Heart right ventricle (tissue), 16 donors: ENCODE results near the gene GART. TPM values are rescaled to one million over a fixed set of nuclear protein-coding genes. Genes with fewer than 3 reads are reported as not detected.

ENCODE experiments used
- ATAC-seq, 8 donors: fragments of 200-7000 bp; cut with Tn5 transposase; one replicate each; pipeline ENCODE4 v1.9.1; 2020; ENCODE audit warnings: mild to moderate bottlenecking in 8 of 8, moderate library complexity in 8 of 8, moderate number of reproducible peaks in 1 of 8
- DNase-seq, 2 donors: peaks; one replicate each; pipeline ENCODE4 v3.0.0-alpha.2; 2020
- H3K27ac ChIP-seq, 10 donors: fragments of 200-600 bp; sonication (generic) in 2 of 10; one replicate each; pipeline versions ENCODE4 v1.5.0 to v1.8.0; 2020 to 2022; ENCODE audit warnings: mild to moderate bottlenecking in 3 of 10
- H3K27me3 ChIP-seq, 7 donors: fragments of 200-600 bp; one replicate each; pipeline ENCODE4 v1.8.0; 2021 to 2022; ENCODE audit warnings: mild to moderate bottlenecking in 2 of 7
- H3K36me3 ChIP-seq, 9 donors: fragments of 200-600 bp; sonication (generic) in 1 of 9; one replicate each; pipeline versions ENCODE4 v1.5.0 to v1.8.0; 2020 to 2022; ENCODE audit warnings: mild to moderate bottlenecking in 2 of 9
- H3K4me1 ChIP-seq, 9 donors: fragments of 200-600 bp; sonication (generic) in 1 of 9; one replicate each; pipeline versions ENCODE4 v1.5.0 to v1.8.0; 2020 to 2022; ENCODE audit warnings: mild to moderate bottlenecking in 4 of 9
- H3K4me3 ChIP-seq, 10 donors: fragments of 200-600 bp; sonication (generic) in 2 of 10; one replicate each; pipeline versions ENCODE4 v1.5.0 to v1.8.0; 2020 to 2022; ENCODE audit warnings: mild to moderate bottlenecking in 7 of 10, moderate library complexity in 2 of 10
- H3K9me3 ChIP-seq, 11 donors: fragments of 200-600 bp in 10 of 11; sonication (generic) in 2 of 11; one replicate each; pipeline versions ENCODE4 v1.5.0 to v1.8.0; 2013 to 2022; ENCODE audit warnings: mild to moderate bottlenecking in 2 of 11, control low read depth in 1 of 11, moderate library complexity in 1 of 11
- WGBS, 2 donors: extraction: QIAGEN DNeasy Blood & Tissue Kit; methylation state at CpG; one replicate each; pipeline ENCODE4 v1.1.7; 2013; ENCODE audit warnings: inconsistent platforms in 1 of 2; 5-methylcytosine and 5-hydroxymethylcytosine counted together
- intact Hi-C, 10 donors: fragments of 100-400 bp; cut with DNase I; formaldehyde crosslinking; loops; one replicate each; pipeline versions ENCODE4 v1.11.1 to v1.14.2; 2022
- long read RNA-seq, 3 donors: library from polyadenylated mRNA; unstranded; transcript quantifications; one replicate each; pipeline ENCODE4 v2.0.0, GENCODE V29; 2020 to 2021
- polyA plus RNA-seq, 2 donors: library from polyadenylated mRNA; stranded (reverse); fragments of 200-250 nt; gene quantifications; one replicate each; pipeline ENCODE4 v1.2.3, GENCODE V29; 2013
- total RNA-seq, 10 donors: library from RNA; stranded (reverse); fragmentation: NEBNext Ultra II Directional in 3 of 10; extraction: Animal tissue kit (Norgen Biotek cat#: 25700) in 3 of 10; gene quantifications; one replicate each; pipeline versions ENCODE4 v1.2.1 to v1.2.4, GENCODE V29; 2021 to 2023
- TF ChIP-seq, protein P1 (sequence below), 9 donors: fragments of 200-600 bp; sonication (generic) in 2 of 9; IDR thresholded peaks; one replicate each; pipeline versions ENCODE4 v1.5.0 to v1.8.0; 2021 to 2022; ENCODE audit warnings: antibody characterized with exemption in 9 of 9, mild to moderate bottlenecking in 5 of 9, moderate library complexity in 1 of 9
- donor health status: Arrhythmogenic right ventricular cardiomyopathy.
- donor health status: ischemic (EF 13 %, LVEDD 7.1; RV severe dilation, severe dysfunction).
- donor health status: healthy with polysubstance abuse.
- donor health status: DM: no; HTN: yes; CAD: no.
- donor health status: DM: no; HTN: no; CAD: no.
- donor health status: ischemic (EF 25% LVEDD 6.9; RV normal size, moderate dysfunction).
- donor health status: ischemic (EF 25% LVEDD 5.7; RV mildly dilated, moderate dysfunction).
- donor health status: healthy.
- donor health status: DM: yes; HTN: yes; CAD: no.
- donor health status: Ischemic cardiomyopathy.
- donor health status: ischemic (EF 35%, LVEDD 5.7; RV mildly dilated, moderate dysfunction).
- donor health status: nonischemic (EF 11% LVEDD 7.7; RV severe dilation, severe dysfunction).
- donor health status: DM: yes; HTN: yes; CAD: no.
- donor health status: PGD.
- donor health status: ischemic (EF 29% LVEDD 5.4; RV normal size, mild dysfunction).
- donor health status: nonischemic (EF 23%, LVEDD 6.1; RV moderate dilation, normal function).

The GART gene
- total RNA-seq (10 to 100 TPM; 30.7 to 52.6 (median 46.3) TPM), polyA plus RNA-seq (10 to 100 TPM; 11.3 to 26.0 TPM)
- long read RNA-seq, donor 1, transcript GART-203 (22 exons, 3,341 nt): major isoform, 29 of 70 reads
- long read RNA-seq, donor 1, transcript GART-201 (11 exons, 2,149 nt): minor isoform, 20 of 70 reads
- long read RNA-seq, donor 1, partial matches to known transcripts: 12 of 70 reads
- long read RNA-seq, donor 1, other reads (novel, unspliced or antisense): 9 of 70 reads
- long read RNA-seq, donor 2, transcript GART-201 (11 exons, 2,149 nt): minor isoform, 30 of 106 reads
- long read RNA-seq, donor 2, transcript GART-203 (22 exons, 3,341 nt): major isoform, 36 of 106 reads
- long read RNA-seq, donor 2, partial matches to known transcripts: 21 of 106 reads
- long read RNA-seq, donor 2, other reads (novel, unspliced or antisense): 19 of 106 reads
- long read RNA-seq, donor 3, transcript GART-201 (11 exons, 2,149 nt): major isoform, 91 of 241 reads
- long read RNA-seq, donor 3, transcript GART-203 (22 exons, 3,341 nt): minor isoform, 72 of 241 reads
- long read RNA-seq, donor 3, partial matches to known transcripts: 50 of 241 reads
- long read RNA-seq, donor 3, other reads (novel, unspliced or antisense): 28 of 241 reads

DNA sequence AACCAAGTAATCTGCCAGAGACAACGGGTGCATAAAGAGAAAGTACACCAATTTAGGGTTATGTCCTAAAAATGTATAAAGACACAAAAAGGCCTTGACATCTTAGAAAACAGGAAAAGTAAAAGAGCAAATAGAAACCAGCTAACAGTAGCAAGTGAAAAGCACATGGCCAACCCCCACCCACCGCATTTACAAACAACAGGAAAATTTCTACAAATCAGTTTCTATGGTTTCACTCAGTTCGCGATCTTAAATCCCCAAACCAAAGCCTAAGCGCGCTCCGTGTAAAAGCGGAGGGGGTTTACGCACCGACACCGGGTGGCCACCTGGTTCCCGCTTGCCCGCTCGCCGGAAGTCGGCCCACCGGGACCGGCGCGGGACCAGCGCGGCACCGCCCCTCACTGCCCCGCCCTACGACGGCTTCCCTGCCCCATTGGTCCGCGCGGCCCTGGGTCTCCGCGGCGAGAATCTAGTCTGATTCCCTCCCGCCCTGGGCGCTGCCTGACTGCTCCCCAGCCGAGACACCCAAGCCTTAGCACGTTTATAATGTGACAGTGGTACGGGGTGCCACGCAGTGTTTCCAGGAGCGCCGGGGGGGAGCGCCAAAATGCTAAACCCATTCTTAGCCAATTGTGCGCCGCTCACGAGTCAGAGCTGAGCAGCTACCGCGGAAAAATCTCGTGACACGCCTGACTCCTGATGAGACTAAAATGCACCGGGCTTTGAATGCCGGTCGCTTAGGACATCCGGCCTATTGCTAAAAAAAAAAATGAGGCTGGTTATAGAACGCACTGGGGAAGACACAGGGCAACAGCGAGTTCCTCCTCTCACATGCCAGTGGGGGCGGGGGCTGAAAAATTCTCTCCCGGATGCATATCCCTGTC, at the start of gene GART:
TSS of gene GART (minus strand) at position 362 of the 884 bp plus-strand sequence. CDS start 2,802 bp downstream, outside the sequence.
- Histone ChIP-seq H3K4me3 (peak within 1 kb of the TSS; percentile 73 to 85 (median 78)), H3K27me3 (no peaks in the 10 kb centered on the region), H3K36me3 (peaks cover 0 to 33% (median 26%) of the 10 kb centered on the region in 9 donors), H3K27ac (peak within 1 kb of the TSS; percentile 83 to 100 (median 99)), H3K9me3 (no peaks in the 10 kb centered on the region), H3K4me1 (peaks cover 0 to 45% (median 38%) of the 10 kb centered on the region in 9 donors)
- DNase-seq (peak; percentile 82 to 86), ATAC-seq (peak; percentile 83 to 91 (median 86))
- WGBS, 2 donors: 0% methylated on average over 51 to 56 of the region's 56 CpGs
- intact Hi-C loops: loop anchor here in 3 of 10 donors (2.0 to 5.0 kb wide), 3 partner anchors 45 to 65 kb away; partner anchors contain the start of genes DONSON (in 2 of the 3) and TMEM50B (in 2 of the 3)
- TF ChIP-seq, protein P1, sequence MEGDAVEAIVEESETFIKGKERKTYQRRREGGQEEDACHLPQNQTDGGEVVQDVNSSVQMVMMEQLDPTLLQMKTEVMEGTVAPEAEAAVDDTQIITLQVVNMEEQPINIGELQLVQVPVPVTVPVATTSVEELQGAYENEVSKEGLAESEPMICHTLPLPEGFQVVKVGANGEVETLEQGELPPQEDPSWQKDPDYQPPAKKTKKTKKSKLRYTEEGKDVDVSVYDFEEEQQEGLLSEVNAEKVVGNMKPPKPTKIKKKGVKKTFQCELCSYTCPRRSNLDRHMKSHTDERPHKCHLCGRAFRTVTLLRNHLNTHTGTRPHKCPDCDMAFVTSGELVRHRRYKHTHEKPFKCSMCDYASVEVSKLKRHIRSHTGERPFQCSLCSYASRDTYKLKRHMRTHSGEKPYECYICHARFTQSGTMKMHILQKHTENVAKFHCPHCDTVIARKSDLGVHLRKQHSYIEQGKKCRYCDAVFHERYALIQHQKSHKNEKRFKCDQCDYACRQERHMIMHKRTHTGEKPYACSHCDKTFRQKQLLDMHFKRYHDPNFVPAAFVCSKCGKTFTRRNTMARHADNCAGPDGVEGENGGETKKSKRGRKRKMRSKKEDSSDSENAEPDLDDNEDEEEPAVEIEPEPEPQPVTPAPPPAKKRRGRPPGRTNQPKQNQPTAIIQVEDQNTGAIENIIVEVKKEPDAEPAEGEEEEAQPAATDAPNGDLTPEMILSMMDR (IDR thresholded peaks at IDR 0.05): peak in 1 of 9 donors; percentile 5

DNA sequence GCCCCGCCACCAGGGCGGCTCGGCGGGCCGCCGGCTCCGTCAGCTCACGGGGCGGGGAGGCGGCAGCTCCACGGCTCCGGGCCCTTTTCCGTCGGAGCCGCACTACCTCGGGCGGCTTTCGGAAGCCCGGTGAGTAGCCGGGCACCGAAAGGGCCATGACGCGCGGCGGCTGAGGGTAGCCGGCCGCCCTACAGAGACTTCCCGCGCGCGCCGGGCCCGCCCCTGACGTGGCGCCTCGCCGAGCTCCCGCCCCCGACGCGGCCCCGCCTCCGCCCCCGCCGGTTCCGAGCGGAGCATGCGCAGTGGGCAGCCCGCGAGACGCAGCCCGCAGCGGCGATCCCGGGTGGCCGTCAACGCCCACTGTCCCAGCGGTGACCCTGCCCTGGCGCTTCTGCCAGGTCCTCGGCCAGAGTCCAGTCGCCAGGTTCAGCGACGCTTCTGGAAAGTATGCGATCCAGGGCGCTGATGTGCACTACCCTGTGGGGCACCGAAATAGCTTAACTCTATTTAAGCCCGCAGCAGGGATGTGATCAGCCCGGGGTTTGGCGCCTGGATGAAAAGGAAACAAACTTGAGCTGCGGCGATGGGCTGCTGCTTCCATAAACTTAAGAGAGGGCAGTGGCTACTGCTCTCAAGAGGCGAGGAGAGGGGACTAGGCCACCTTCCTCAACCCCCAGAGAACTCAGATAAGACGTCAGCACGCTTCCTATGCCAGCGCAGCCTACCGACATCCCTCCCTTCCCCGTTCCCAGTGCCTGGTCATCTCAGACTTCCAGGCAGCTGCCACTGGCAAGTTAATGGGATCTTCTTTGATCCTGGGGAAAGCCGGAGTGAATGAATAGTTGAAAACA, 46.8 kb upstream of the GART start, which contains the start of gene DONSON:
TSS of gene DONSON (minus strand) at position 200 of the 851 bp plus-strand sequence. CDS start at position 157, 43 bp downstream.
- Histone ChIP-seq H3K27me3 (no peaks in the 10 kb centered on the region), H3K4me3 (peak within 1 kb of the TSS; percentile 54 to 92 (median 76)), H3K4me1 (peaks cover 0 to 22% (median 16%) of the 10 kb centered on the region in 9 donors), H3K9me3 (no peaks in the 10 kb centered on the region), H3K36me3 (peaks cover 0 to 32% (median 0%) of the 10 kb centered on the region in 9 donors), H3K27ac (peak within 1 kb of the TSS in 9 of 10 donors; percentile 77 to 94 (median 90))
- TF ChIP-seq, protein P1 (IDR thresholded peaks at IDR 0.05): peak in 3 of 9 donors; percentile 11 to 34 (median 25)
- peak; percentile 86 to 94 for DNase-seq
- intact Hi-C loops: loop anchor here in 3 of 10 donors (1.0 to 5.0 kb wide), 2 partner anchors 45 to 46 kb away; partner anchors contain the start of genes SON (in 3 of the 3) and GART (in 2 of the 3)
- ATAC-seq: peak; percentile 93 to 98 (median 97)
- 0% methylated on average over 58 to 78 of the region's 78 CpGs for WGBS, 2 donors

DNA sequence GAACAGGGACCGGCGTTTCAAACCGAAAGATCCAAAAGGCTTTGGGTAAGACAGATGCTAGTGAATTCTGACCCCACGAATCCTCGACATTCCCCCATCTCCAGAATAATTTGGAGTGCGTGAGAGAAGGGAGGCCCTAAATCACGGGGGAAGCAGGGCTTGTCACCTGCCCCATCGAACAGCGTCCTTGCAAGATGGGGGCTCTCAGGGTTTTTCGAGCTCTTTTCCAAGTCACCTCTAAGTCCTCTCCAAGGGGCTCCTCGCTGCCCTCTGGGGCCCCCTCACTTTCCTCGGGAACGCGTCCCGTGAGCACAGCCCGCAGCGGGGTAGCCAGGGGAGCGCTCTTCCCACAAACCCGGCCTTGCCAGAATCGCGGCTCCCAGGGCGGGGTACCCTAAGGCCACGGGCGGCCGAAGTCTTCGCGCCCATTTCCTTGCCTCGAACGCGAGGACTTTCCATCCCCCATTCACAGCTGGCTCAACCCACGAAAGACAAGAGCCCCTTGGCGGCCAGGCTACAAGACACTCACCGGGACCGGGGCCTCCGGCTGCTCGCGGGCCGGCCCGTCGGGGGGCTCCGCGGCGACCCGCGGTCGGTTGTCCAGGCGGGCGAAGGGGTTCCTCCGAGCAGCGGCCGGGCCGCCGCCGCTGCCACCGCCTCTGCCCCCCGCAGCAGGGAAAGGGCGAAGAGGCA, 46.0 kb upstream of the GART start:
- H3K27ac ChIP-seq: peak overlapping the region in 9 of 10 donors; percentile 77 to 94 (median 90)
- no peaks in the 10 kb centered on the region for H3K27me3 ChIP-seq
- peak overlapping the region; percentile 54 to 92 (median 76) for H3K4me3 ChIP-seq
- H3K9me3 ChIP-seq: no peaks in the 10 kb centered on the region
- H3K4me1 ChIP-seq: peaks cover 0 to 22% (median 16%) of the 10 kb centered on the region in 9 donors
- intact Hi-C loops: loop anchor here in 3 of 10 donors (1.0 to 5.0 kb wide), 2 partner anchors 45 to 46 kb away; partner anchors contain the start of genes SON (in 3 of the 3) and GART (in 2 of the 3)
- TF ChIP-seq, protein P1 (IDR thresholded peaks at IDR 0.05): no peak
- peak; percentile 11 to 44 (median 26) for ATAC-seq
- DNase-seq: peak; percentile 26 to 30
- peaks cover 0 to 30% (median 0%) of the 10 kb centered on the region in 9 donors for H3K36me3 ChIP-seq
- WGBS, 2 donors: 2% methylated on average over 51 to 57 of the region's 57 CpGs
